HG03457 (cell line): ENCODE data around the gene MKRN1.
"Not testable (repeated sequence)": the region's sequence is repeated elsewhere in the genome, so short reads cannot be mapped to it uniquely, and the experiment has no call there.

Experiments
- ATAC-seq: cut with Tn5 transposase; IDR thresholded peaks from one replicate; pipeline ENCODE4 v1.9.1; 2021; ENCODE audit warnings: moderate number of reproducible peaks; ENCODE audit not compliant: unreplicated experiment

MKRN1 gene

GRCh38 chr7:140485500-140486265 lies 6.4 kb upstream of the MKRN1 start:
- no peak for ATAC-seq

- no peak for ATAC-seq
Observed at GRCh38 chr7:140484951-140485499, 5.7 kb upstream of the MKRN1 start.

GRCh38 chr7:140484479-140484878 lies 5.2 kb upstream of the MKRN1 start:
- ATAC-seq = no peak

GRCh38 chr7:140479739-140480084 lies 407 bp upstream of the MKRN1 start:
- peak; percentile 1 for ATAC-seq

- ATAC-seq = peak; percentile 6
Observed at GRCh38 chr7:140478246-140479061, 851 bp downstream of the MKRN1 start.

- ATAC-seq = no peak
Observed at GRCh38 chr7:140476698-140477261, 2.5 kb downstream of the MKRN1 start.

GRCh38 chr7:140475747-140476333 lies 3.5 kb downstream of the MKRN1 start:
- ATAC-seq = no peak

- no peak for ATAC-seq
Observed at GRCh38 chr7:140463111-140463510, 16.2 kb downstream of the MKRN1 start.

- no peak for ATAC-seq
Observed at GRCh38 chr7:140458916-140459315, 20.4 kb downstream of the MKRN1 start.

- ATAC-seq = no peak
Observed at GRCh38 chr7:140458201-140458600, 21.1 kb downstream of the MKRN1 start.

GRCh38 chr7:140456551-140457051 lies 22.7 kb downstream of the MKRN1 start:
- no peak for ATAC-seq

GRCh38 chr7:140455743-140456142 lies 23.6 kb downstream of the MKRN1 start:
- ATAC-seq = no peak

- ATAC-seq = no peak
Observed at GRCh38 chr7:140454657-140455015, 24.7 kb downstream of the MKRN1 start.

- not testable (repeated sequence) for ATAC-seq
Observed at GRCh38 chr7:140453785-140454656, 25.3 kb downstream of the MKRN1 start.

GRCh38 chr7:140453273-140453672 lies 26.0 kb downstream of the MKRN1 start:
- ATAC-seq = no peak

- ATAC-seq = no peak
Observed at GRCh38 chr7:140451716-140452115, 27.6 kb downstream of the MKRN1 start.

- ATAC-seq = no peak
Observed at GRCh38 chr7:140448781-140449480, 30.4 kb downstream of the MKRN1 start.

GRCh38 chr7:140447841-140448240 lies 31.5 kb downstream of the MKRN1 start:
- ATAC-seq = no peak

GRCh38 chr7:140446467-140446866 lies 32.8 kb downstream of the MKRN1 start:
- no peak for ATAC-seq

GRCh38 chr7:140441519-140441918 lies 37.8 kb downstream of the MKRN1 start:
- ATAC-seq = no peak
